GM12891 (cell line): ENCODE measurements around the gene COL4A2.

Experiments
- DNase-seq: peaks from one replicate; pipeline ENCODE4 v3.0.0; 2011; ENCODE audit warnings: low spot score; ENCODE audit not compliant: insufficient read length
- FAIRE-seq: peaks from 2 replicates; lab custom pipeline; 2011; peaks lifted over from hg19 to GRCh38; lab: Jason Lieb, UNC
- PAX5 ChIP-seq: IDR thresholded peaks from 2 replicates; pipeline ENCODE4 v1.6.1; 2011; ENCODE audit warnings: low read length, moderate library complexity, mild to moderate bottlenecking; ENCODE audit not compliant: insufficient read depth, severe bottlenecking
- POLR2A ChIP-seq: IDR thresholded peaks from 2 replicates; pipeline ENCODE4 v1.6.1; 2011; ENCODE audit warnings: low read depth, low read length, control low read depth
- POLR2AphosphoS5 ChIP-seq: IDR thresholded peaks from 2 replicates; pipeline ENCODE4 v1.6.1; 2011; ENCODE audit warnings: low read depth, low read length, control low read depth
- POU2F2 ChIP-seq: IDR thresholded peaks from 2 replicates; pipeline ENCODE4 v1.6.1; 2011; ENCODE audit warnings: low read depth, mild to moderate bottlenecking, control low read depth, low read length, moderate library complexity
- SPI1 ChIP-seq: IDR thresholded peaks from 2 replicates; pipeline ENCODE4 v1.6.1; 2011; ENCODE audit warnings: low read depth, low read length, control low read depth
- TAF1 ChIP-seq: IDR thresholded peaks from 2 replicates; pipeline ENCODE4 v1.6.1; 2011; ENCODE audit warnings: low read depth, low read length, control low read depth

Gene COL4A2

GRCh38 chr13:110297011-110297410 lies 10.1 kb upstream of the COL4A2 start:
- TF ChIP-seq POU2F2 (no peak), PAX5 (no peak), POLR2AphosphoS5 (no peak), SPI1 (no peak), TAF1 (no peak), POLR2A (no peak)
- DNase-seq (no peak), FAIRE-seq (no peak)

GRCh38 chr13:110297766-110298504 lies 9.1 kb upstream of the COL4A2 start:
- FAIRE-seq (no peak), DNase-seq (no peak)
- TF ChIP-seq TAF1 (no peak), POLR2A (no peak), POLR2AphosphoS5 (no peak), SPI1 (no peak)

GRCh38 chr13:110298505-110299282 lies 8.4 kb upstream of the COL4A2 start:
- FAIRE-seq (no peak), DNase-seq (no peak)
- TF ChIP-seq SPI1 (no peak), PAX5 (no peak), POU2F2 (no peak), POLR2A (no peak), TAF1 (no peak), POLR2AphosphoS5 (no peak)

GRCh38 chr13:110299283-110299840 lies 7.7 kb upstream of the COL4A2 start:
- DNase-seq (no peak), FAIRE-seq (no peak)
- TF ChIP-seq POU2F2 (no peak), SPI1 (no peak), POLR2A (no peak), POLR2AphosphoS5 (no peak), TAF1 (no peak), PAX5 (no peak)

- TF ChIP-seq POU2F2 (no peak), POLR2A (no peak), PAX5 (no peak), POLR2AphosphoS5 (no peak), TAF1 (no peak), SPI1 (no peak)
- FAIRE-seq (no peak), DNase-seq (no peak)
Observed at GRCh38 chr13:110300090-110300815, 6.8 kb upstream of the COL4A2 start.

GRCh38 chr13:110301083-110301482 lies 6.0 kb upstream of the COL4A2 start:
- DNase-seq = no peak
- no peak for FAIRE-seq
- TF ChIP-seq POU2F2 = no peak
- TF ChIP-seq SPI1 = no peak
- TF ChIP-seq TAF1 = no peak
- TF ChIP-seq POLR2AphosphoS5 = no peak
- no peak for TF ChIP-seq PAX5
- no peak for TF ChIP-seq POLR2A

- FAIRE-seq = no peak
- TF ChIP-seq POLR2AphosphoS5 (no peak), PAX5 (no peak), TAF1 (no peak), POU2F2 (no peak), SPI1 (no peak), POLR2A (no peak)
Observed at GRCh38 chr13:110301606-110302553, 5.2 kb upstream of the COL4A2 start.

GRCh38 chr13:110302997-110303396 lies 4.1 kb upstream of the COL4A2 start:
- no peak for DNase-seq
- no peak for FAIRE-seq
- TF ChIP-seq POLR2AphosphoS5 = no peak

More at GRCh38 chr13:110301606-110302553, 5.2 kb upstream of the COL4A2 start:
- no peak for DNase-seq
